Head of caudate nucleus (tissue), 42 donors: Measurements from ENCODE around the gene CAMK2D.

Experiments used
- DNase-seq, 42 donors: peaks; one replicate each; pipeline versions ENCODE4 v3.0.0 to v3.0.0-alpha.2; 2020 to 2021; ENCODE audit warnings: mixed read lengths in 7 of 42
- intact Hi-C: fragments of 100-400 bp; cut with DNase I; formaldehyde crosslinking; loops from one replicate; pipeline ENCODE4 v1.15.0; 2022

Gene CAMK2D

GRCh38 chr4:113657586-113658233, 103.8 kb downstream of the CAMK2D start:
- intact Hi-C loops = no loop called here
- no peak for DNase-seq

GRCh38 chr4:113653871-113654270, 107.7 kb downstream of the CAMK2D start:
- intact Hi-C loops = no loop called here
- DNase-seq = no peak

GRCh38 chr4:113646442-113646822, 115.1 kb downstream of the CAMK2D start:
- no peak for DNase-seq
- intact Hi-C loops = no loop called here

- no peak for DNase-seq
- intact Hi-C loops = no loop called here
Observed at GRCh38 chr4:113645771-113646441, 115.6 kb downstream of the CAMK2D start.

- no peak for DNase-seq
- intact Hi-C loops = no loop called here
Observed at GRCh38 chr4:113645288-113645687, 116.2 kb downstream of the CAMK2D start.

GRCh38 chr4:113644398-113644797, 117.1 kb downstream of the CAMK2D start:
- intact Hi-C loops = no loop called here
- DNase-seq = no peak

- no peak for DNase-seq
- intact Hi-C loops = no loop called here
Observed at GRCh38 chr4:113643505-113643904, 118.0 kb downstream of the CAMK2D start.

- intact Hi-C loops = no loop called here
- DNase-seq = no peak
Observed at GRCh38 chr4:113641025-113641431, 120.5 kb downstream of the CAMK2D start.

GRCh38 chr4:113639326-113639725, 122.2 kb downstream of the CAMK2D start:
- intact Hi-C loops = no loop called here
- peak in 24 of 42 donors; percentile 4 to 82 (median 30) for DNase-seq

- DNase-seq = no peak
- intact Hi-C loops = no loop called here
Observed at GRCh38 chr4:113638562-113638832, 123.0 kb downstream of the CAMK2D start.

GRCh38 chr4:113637823-113638561, 123.5 kb downstream of the CAMK2D start:
- intact Hi-C loops = no loop called here
- DNase-seq = no peak

- no peak for DNase-seq
- intact Hi-C loops = no loop called here
Observed at GRCh38 chr4:113637363-113637762, 124.2 kb downstream of the CAMK2D start.

GRCh38 chr4:113636877-113637276, 124.7 kb downstream of the CAMK2D start:
- intact Hi-C loops = no loop called here
- DNase-seq = no peak

GRCh38 chr4:113636438-113636818, 125.1 kb downstream of the CAMK2D start:
- intact Hi-C loops = no loop called here
- DNase-seq = no peak

GRCh38 chr4:113635739-113636437, 125.7 kb downstream of the CAMK2D start:
- DNase-seq = no peak

GRCh38 chr4:113634081-113634969, 127.2 kb downstream of the CAMK2D start:
- no peak for DNase-seq
- intact Hi-C loops = no loop called here

More at GRCh38 chr4:113635739-113636437, 125.7 kb downstream of the CAMK2D start:
- intact Hi-C loops = no loop called here

GRCh38 chr4:113633467-113633866, 128.1 kb downstream of the CAMK2D start:
- no peak for DNase-seq
- intact Hi-C loops = no loop called here

- intact Hi-C loops = no loop called here
- no peak for DNase-seq
Observed at GRCh38 chr4:113628711-113629110, 132.8 kb downstream of the CAMK2D start.

- no peak for DNase-seq
- intact Hi-C loops = no loop called here
Observed at GRCh38 chr4:113627321-113627720, 134.2 kb downstream of the CAMK2D start.
